HG02943 (cell line): ENCODE results near the gene HIGD2A.

Experiments used
- ATAC-seq: cut with Tn5 transposase; IDR thresholded peaks from one replicate; pipeline ENCODE4 v1.9.1; 2021; ENCODE audit warnings: mild to moderate bottlenecking, low read depth, moderate library complexity; ENCODE audit not compliant: unreplicated experiment

The HIGD2A gene

GRCh38 chr5:176388444-176389134, at the start of gene HIGD2A, which contains the start of gene NOP16:
HIGD2A (plus strand) TSS chr5:176388751; CDS start chr5:176388820, 69 bp downstream.
NOP16 (minus strand) TSS chr5:176388598; CDS start chr5:176388539, 59 bp downstream.
- ATAC-seq = peak; percentile 88

- no peak for ATAC-seq
Measured at GRCh38 chr5:176339304-176339703, 49.2 kb upstream of the HIGD2A start.

GRCh38 chr5:176341325-176342157, 47.0 kb upstream of the HIGD2A start:
- no peak for ATAC-seq

- ATAC-seq = no peak
Measured at GRCh38 chr5:176342158-176342483, 46.4 kb upstream of the HIGD2A start.

GRCh38 chr5:176342766-176343458, 45.6 kb upstream of the HIGD2A start:
- no peak for ATAC-seq

GRCh38 chr5:176350416-176350815, 38.1 kb upstream of the HIGD2A start:
- no peak for ATAC-seq

GRCh38 chr5:176352116-176352878, 36.3 kb upstream of the HIGD2A start:
- no peak for ATAC-seq

- no peak for ATAC-seq
Measured at GRCh38 chr5:176353533-176353932, 35.0 kb upstream of the HIGD2A start.

GRCh38 chr5:176355400-176356178, 33.0 kb upstream of the HIGD2A start:
- ATAC-seq = no peak

- ATAC-seq = no peak
Measured at GRCh38 chr5:176356179-176356566, 32.4 kb upstream of the HIGD2A start.

GRCh38 chr5:176359658-176360057, 28.9 kb upstream of the HIGD2A start:
- no peak for ATAC-seq

GRCh38 chr5:176360894-176361436, 27.6 kb upstream of the HIGD2A start:
- peak; percentile 4 for ATAC-seq

- ATAC-seq = peak; percentile 93
Measured at GRCh38 chr5:176361437-176362232, 26.9 kb upstream of the HIGD2A start, which contains the start of gene KIAA1191. KIAA1191 (minus strand) TSS chr5:176361764; CDS start chr5:176359508, 2,256 bp downstream.

- ATAC-seq = no peak
Measured at GRCh38 chr5:176362233-176362490, 26.4 kb upstream of the HIGD2A start.

- no peak for ATAC-seq
Measured at GRCh38 chr5:176364765-176365350, 23.7 kb upstream of the HIGD2A start.

- no peak for ATAC-seq
Measured at GRCh38 chr5:176365351-176366231, 23.0 kb upstream of the HIGD2A start, which contains the start of gene ARL10. ARL10 (plus strand) TSS chr5:176365487; CDS start chr5:176365564, 77 bp downstream.

GRCh38 chr5:176366232-176366894, 22.2 kb upstream of the HIGD2A start:
- ATAC-seq = no peak
